Glutamatergic neuron (in vitro differentiated cells): ENCODE data around the gene COL8A1. TPM values are rescaled to one million over a fixed set of nuclear protein-coding genes. Genes with fewer than 3 reads are reported as not detected.
"Not testable (repeated sequence)": the region's sequence is repeated elsewhere in the genome, so short reads cannot be mapped to it uniquely, and the experiment has no call there.

Experiments
- DNase-seq: peaks from one replicate; pipeline ENCODE4 v3.0.0; 2022
- H3K27ac Mint-ChIP-seq: one replicate; pipeline ENCODE4 v1.8.0; 2020; ENCODE audit warnings: mild to moderate bottlenecking, mixed read lengths, inconsistent platforms; ENCODE audit not compliant: unreplicated experiment
- H3K27me3 Mint-ChIP-seq: one replicate; pipeline ENCODE4 v1.8.0; 2020; ENCODE audit warnings: mild to moderate bottlenecking, moderate library complexity, mixed read lengths, inconsistent platforms; ENCODE audit not compliant: unreplicated experiment
- H3K36me3 Mint-ChIP-seq: one replicate; pipeline ENCODE4 v1.8.0; 2020; ENCODE audit warnings: mild to moderate bottlenecking, mixed read lengths, inconsistent platforms; ENCODE audit not compliant: unreplicated experiment
- H3K4me1 Mint-ChIP-seq: one replicate; pipeline ENCODE4 v1.8.0; 2020; ENCODE audit warnings: mild to moderate bottlenecking, low read depth, mixed read lengths, inconsistent platforms; ENCODE audit not compliant: unreplicated experiment
- H3K4me3 Mint-ChIP-seq: one replicate; pipeline ENCODE4 v1.8.0; 2020; ENCODE audit warnings: mild to moderate bottlenecking, mixed read lengths, inconsistent platforms; ENCODE audit not compliant: unreplicated experiment
- H3K9me3 Mint-ChIP-seq: one replicate; pipeline ENCODE4 v1.8.0; 2020; ENCODE audit warnings: mild to moderate bottlenecking, moderate library complexity, mixed read lengths, inconsistent platforms; ENCODE audit not compliant: unreplicated experiment
- CTCF ChIP-seq: fragments of 200-600 bp; sonication (generic); IDR thresholded peaks from one replicate; pipeline ENCODE4 v1.5.0; 2021; ENCODE audit not compliant: partially characterized antibody, unreplicated experiment
- total RNA-seq: library from RNA; stranded (reverse); fragmentation: NEBNext Ultra II Directional; extraction: Animal tissue kit (Norgen Biotek cat#: 25700); gene quantifications from one replicate; pipeline ENCODE4 v1.2.1, GENCODE V29; 2021; ENCODE audit not compliant: unreplicated experiment

Gene COL8A1
- total RNA-seq, 1 donor from 2014 or later: 0.25 TPM

- Mint-ChIP-seq H3K27ac (no peak overlapping the region), H3K27me3 (no peaks in the 10 kb centered on the region), H3K4me3 (no peak overlapping the region), H3K9me3 (no peaks in the 10 kb centered on the region), H3K36me3 (no peaks in the 10 kb centered on the region), H3K4me1 (no peaks in the 10 kb centered on the region)
- no peak for TF ChIP-seq CTCF
- no peak for DNase-seq
These were observed 83.2 kb downstream of the COL8A1 start for GRCh38 chr3:99721633-99722007.

GRCh38 chr3:99724276-99724675, 85.9 kb downstream of the COL8A1 start:
- Mint-ChIP-seq H3K4me1 (no peaks in the 10 kb centered on the region), H3K9me3 (no peaks in the 10 kb centered on the region), H3K36me3 (no peaks in the 10 kb centered on the region), H3K27me3 (no peaks in the 10 kb centered on the region), H3K27ac (no peak overlapping the region), H3K4me3 (no peak overlapping the region)
- no peak for DNase-seq
- TF ChIP-seq CTCF: no peak

GRCh38 chr3:99730870-99731269, 92.5 kb downstream of the COL8A1 start:
- no peak for DNase-seq
- Mint-ChIP-seq H3K4me3 (no peak overlapping the region), H3K27ac (no peak overlapping the region), H3K36me3 (no peaks in the 10 kb centered on the region), H3K4me1 (no peaks in the 10 kb centered on the region), H3K27me3 (peaks cover 2% of the 10 kb centered on the region), H3K9me3 (no peaks in the 10 kb centered on the region)
- no peak for TF ChIP-seq CTCF

- Mint-ChIP-seq H3K36me3 (no peaks in the 10 kb centered on the region), H3K4me3 (no peak overlapping the region), H3K27me3 (peaks cover 2% of the 10 kb centered on the region), H3K9me3 (no peaks in the 10 kb centered on the region), H3K27ac (no peak overlapping the region), H3K4me1 (no peaks in the 10 kb centered on the region)
- DNase-seq: no peak
- TF ChIP-seq CTCF: no peak
These were observed 93.1 kb downstream of the COL8A1 start for GRCh38 chr3:99731499-99731898.

- not testable (repeated sequence) for H3K27me3 Mint-ChIP-seq, DNase-seq, H3K27ac Mint-ChIP-seq, H3K9me3 Mint-ChIP-seq, H3K4me3 Mint-ChIP-seq, H3K4me1 Mint-ChIP-seq, H3K36me3 Mint-ChIP-seq
These were observed 102.0 kb downstream of the COL8A1 start for GRCh38 chr3:99740371-99740770.

- Mint-ChIP-seq H3K27ac (no peak overlapping the region), H3K4me1 (no peaks in the 10 kb centered on the region), H3K4me3 (no peak overlapping the region), H3K36me3 (peaks cover 6% of the 10 kb centered on the region), H3K27me3 (peaks cover 6% of the 10 kb centered on the region), H3K9me3 (no peaks in the 10 kb centered on the region)
- no peak for DNase-seq
- TF ChIP-seq CTCF: no peak
These were observed 103.2 kb downstream of the COL8A1 start for GRCh38 chr3:99741588-99741987.
